DND-41 (cell line): ENCODE data around the gene PRSS27.

Experiments
- ATAC-seq: fragments of 200-7000 bp; cut with Tn5 transposase; 3 replicates; pipeline ENCODE4 v1.9.1; 2021; ENCODE audit warnings: low read depth; ENCODE audit not compliant: insufficient read depth
- DNase-seq: peaks from one replicate; pipeline ENCODE4 v3.0.0-alpha.2; 2020
- H2AFZ ChIP-seq: 2 replicates; pipeline ENCODE4 v1.6.0; 2012; ENCODE audit warnings: low read depth, low read length
- H3K27ac ChIP-seq: 2 replicates; pipeline ENCODE4 v1.5.1; 2012; ENCODE audit warnings: low read length, inconsistent platforms
- H3K27me3 ChIP-seq: fragments of 200-600 bp; sonication (generic); 2 replicates; pipeline ENCODE4 v1.6.0; 2012; ENCODE audit warnings: low read length, mild to moderate bottlenecking, inconsistent platforms; ENCODE audit not compliant: insufficient read depth, poor library complexity
- H3K36me3 ChIP-seq: 2 replicates; pipeline ENCODE4 v1.5.1; 2012; ENCODE audit warnings: low read length, inconsistent platforms; ENCODE audit not compliant: insufficient read depth
- H3K4me1 ChIP-seq: 2 replicates; pipeline ENCODE4 v1.5.1; 2012; ENCODE audit warnings: mild to moderate bottlenecking, low read length; ENCODE audit not compliant: insufficient read depth
- H3K4me2 ChIP-seq: 2 replicates; pipeline ENCODE4 v1.6.0; 2012; ENCODE audit warnings: mild to moderate bottlenecking, moderate library complexity, low read length, inconsistent platforms; ENCODE audit not compliant: insufficient read depth
- H3K4me3 ChIP-seq, 2 experiments: fragments of 200-600 bp in 1 of 2; shearing (Covaris generic) in 1 of 2; 2 replicates each; pipeline ENCODE4 v1.5.1; 2012 to 2016; ENCODE audit warnings: inconsistent platforms in 2 of 2, low read length in 2 of 2, mild to moderate bottlenecking in 2 of 2, low read depth in 1 of 2, moderate library complexity in 1 of 2
- H3K79me2 ChIP-seq: 2 replicates; pipeline ENCODE4 v1.6.0; 2012; ENCODE audit warnings: low read length, inconsistent platforms; ENCODE audit not compliant: insufficient read depth
- H3K9ac ChIP-seq: 2 replicates; pipeline ENCODE4 v1.6.0; 2012; ENCODE audit warnings: low read depth, mild to moderate bottlenecking, inconsistent platforms, low read length, moderate library complexity
- H3K9me3 ChIP-seq: 2 replicates; pipeline ENCODE4 v1.5.1; 2012; ENCODE audit warnings: low read length, moderate library complexity, mild to moderate bottlenecking, inconsistent platforms; ENCODE audit not compliant: insufficient read depth, severe bottlenecking
- H4K20me1 ChIP-seq: 2 replicates; pipeline ENCODE4 v1.6.0; 2012; ENCODE audit warnings: low read length; ENCODE audit not compliant: insufficient read depth
- EZH2 ChIP-seq: IDR thresholded peaks from 3 replicates; pipeline ENCODE4 v1.6.1; 2012; ENCODE audit warnings: borderline replicate concordance, low read depth, mild to moderate bottlenecking, moderate library complexity, low read length, inconsistent platforms; ENCODE audit not compliant: severe bottlenecking
- TF ChIP-seq, protein P1 (sequence below): IDR thresholded peaks from 2 replicates; pipeline ENCODE4 v1.5.1; 2012; ENCODE audit warnings: borderline replicate concordance, low read length, moderate library complexity, mild to moderate bottlenecking; ENCODE audit not compliant: poor library complexity, severe bottlenecking; ENCODE audit errors: extremely low read depth

Gene PRSS27

DNA sequence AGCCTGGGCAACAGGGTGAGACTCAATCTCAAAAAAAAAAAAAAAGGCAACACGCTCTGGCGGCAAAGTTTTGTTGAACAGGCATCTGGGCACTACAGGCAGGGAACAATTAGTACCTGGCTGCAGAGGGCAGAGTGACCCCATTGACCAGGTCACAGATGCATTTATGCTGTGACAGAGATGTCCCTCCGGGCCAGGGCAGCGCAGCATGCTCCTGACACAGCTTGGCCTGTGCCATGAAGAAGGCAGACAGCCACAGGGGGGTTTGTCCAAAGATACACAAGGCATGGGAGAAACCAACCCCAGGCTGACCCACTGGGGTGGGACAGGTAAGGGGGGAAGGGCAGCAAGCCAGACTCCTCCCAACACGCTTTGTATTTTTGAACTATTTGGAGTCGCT, 24.7 kb upstream of the PRSS27 start:
- DNase-seq = no peak
- Histone ChIP-seq H3K27ac (no peak overlapping the region), H3K4me3 (no peak overlapping the region), H3K27me3 (no peaks in the 10 kb centered on the region), H3K79me2 (peaks cover 5% of the 10 kb centered on the region; the same call in 1 of the 2 replicates), H3K4me2 (no peak overlapping the region), H3K9ac (no peak overlapping the region), H4K20me1 (no peaks in the 10 kb centered on the region), H3K9me3 (no peaks in the 10 kb centered on the region), H3K36me3 (peaks cover 10% of the 10 kb centered on the region), H2AFZ (no peak overlapping the region), H3K4me1 (no peaks in the 10 kb centered on the region)
- TF ChIP-seq EZH2 = no peak
- TF ChIP-seq, protein P1, sequence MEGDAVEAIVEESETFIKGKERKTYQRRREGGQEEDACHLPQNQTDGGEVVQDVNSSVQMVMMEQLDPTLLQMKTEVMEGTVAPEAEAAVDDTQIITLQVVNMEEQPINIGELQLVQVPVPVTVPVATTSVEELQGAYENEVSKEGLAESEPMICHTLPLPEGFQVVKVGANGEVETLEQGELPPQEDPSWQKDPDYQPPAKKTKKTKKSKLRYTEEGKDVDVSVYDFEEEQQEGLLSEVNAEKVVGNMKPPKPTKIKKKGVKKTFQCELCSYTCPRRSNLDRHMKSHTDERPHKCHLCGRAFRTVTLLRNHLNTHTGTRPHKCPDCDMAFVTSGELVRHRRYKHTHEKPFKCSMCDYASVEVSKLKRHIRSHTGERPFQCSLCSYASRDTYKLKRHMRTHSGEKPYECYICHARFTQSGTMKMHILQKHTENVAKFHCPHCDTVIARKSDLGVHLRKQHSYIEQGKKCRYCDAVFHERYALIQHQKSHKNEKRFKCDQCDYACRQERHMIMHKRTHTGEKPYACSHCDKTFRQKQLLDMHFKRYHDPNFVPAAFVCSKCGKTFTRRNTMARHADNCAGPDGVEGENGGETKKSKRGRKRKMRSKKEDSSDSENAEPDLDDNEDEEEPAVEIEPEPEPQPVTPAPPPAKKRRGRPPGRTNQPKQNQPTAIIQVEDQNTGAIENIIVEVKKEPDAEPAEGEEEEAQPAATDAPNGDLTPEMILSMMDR = no peak
- no peak for ATAC-seq

DNA sequence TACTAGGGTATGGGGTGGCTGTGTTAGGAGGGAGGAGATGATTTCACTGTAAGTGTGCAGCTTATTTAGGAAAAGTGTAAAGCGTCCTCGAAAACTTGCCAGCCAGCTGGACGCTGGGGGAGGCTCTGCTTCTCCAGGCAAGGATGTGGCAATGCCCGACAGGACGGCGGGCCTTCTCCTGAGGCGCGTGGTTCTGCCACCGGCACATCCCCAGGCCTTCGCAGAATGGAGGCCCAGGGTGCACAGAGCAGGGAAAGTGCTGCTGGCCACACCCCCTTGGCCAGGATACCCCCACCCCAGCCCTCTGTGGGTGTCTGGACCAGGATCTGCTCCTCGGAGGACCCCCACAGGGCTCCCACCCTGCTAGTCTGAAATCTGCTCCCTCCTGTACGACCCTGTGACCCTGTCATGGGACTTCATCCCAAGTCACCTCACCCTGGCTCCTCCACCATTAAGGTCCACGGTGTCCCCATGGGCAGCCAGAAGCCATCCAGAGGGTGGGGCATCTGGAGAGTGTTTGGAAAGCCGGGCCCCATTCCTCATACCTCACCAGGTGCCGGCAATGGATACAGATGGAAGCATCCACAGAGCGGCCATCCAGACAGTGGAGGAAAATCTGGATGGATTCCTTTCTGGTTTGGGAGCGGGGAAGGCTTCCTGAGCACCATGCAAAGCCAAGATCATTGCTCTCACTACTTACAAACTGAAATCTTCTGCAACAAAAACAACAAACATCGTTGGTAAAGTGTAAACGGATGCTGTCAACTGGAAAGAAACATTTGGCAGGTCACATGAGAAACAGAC, 23.2 kb upstream of the PRSS27 start:
- no peak overlapping the region for H3K4me3 ChIP-seq
- DNase-seq = no peak
- ATAC-seq = no peak

DNA sequence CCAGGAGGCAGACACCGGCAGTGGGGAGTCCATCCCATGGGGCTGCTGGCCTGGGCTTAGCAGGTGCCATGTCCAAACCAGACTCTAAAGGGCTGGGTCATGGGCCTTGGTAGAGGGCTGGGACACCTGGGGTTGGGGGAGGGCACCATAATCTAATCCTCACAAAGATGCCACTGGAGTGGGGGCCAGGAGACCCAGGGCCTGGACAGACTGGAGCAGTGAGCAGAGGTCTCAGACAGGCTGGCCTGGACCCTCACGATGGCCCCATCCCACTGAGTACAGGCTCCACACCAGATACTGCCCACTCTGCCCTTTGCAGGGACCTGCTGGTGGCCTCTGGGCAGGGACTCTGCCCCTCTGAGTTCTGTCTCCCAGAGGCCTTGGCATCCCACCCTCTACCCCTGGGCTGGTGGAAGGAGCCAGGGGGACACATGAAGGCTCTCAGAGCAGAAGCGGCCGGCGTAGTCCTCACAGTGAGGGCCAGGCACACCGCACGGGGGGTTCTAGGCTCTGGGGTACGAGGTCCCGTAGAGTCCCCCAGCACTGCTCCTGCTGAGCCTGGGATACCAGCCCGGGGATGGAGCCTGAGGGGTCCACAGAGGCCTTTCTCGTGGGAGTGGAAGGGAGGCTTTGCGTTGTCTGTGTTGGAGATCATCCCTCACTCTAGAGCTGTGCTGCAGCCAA, 22.4 kb upstream of the PRSS27 start:
- Histone ChIP-seq H3K27ac (no peak overlapping the region), H3K27me3 (no peaks in the 10 kb centered on the region), H3K9ac (no peak overlapping the region), H3K4me3 (no peak overlapping the region), H3K9me3 (no peaks in the 10 kb centered on the region), H3K36me3 (no peaks in the 10 kb centered on the region), H3K4me1 (no peaks in the 10 kb centered on the region), H4K20me1 (no peaks in the 10 kb centered on the region), H3K4me2 (no peak overlapping the region), H3K79me2 (no peaks in the 10 kb centered on the region), H2AFZ (no peak overlapping the region)
- no peak for ATAC-seq
- TF ChIP-seq, protein P1 = no peak
- no peak for TF ChIP-seq EZH2
- no peak for DNase-seq

More for the DNA sequence above, 23.2 kb upstream of the PRSS27 start:
- H3K27ac ChIP-seq = no peak overlapping the region
- no peaks in the 10 kb centered on the region for H3K9me3 ChIP-seq
- H4K20me1 ChIP-seq = no peaks in the 10 kb centered on the region
- no peaks in the 10 kb centered on the region for H3K27me3 ChIP-seq
- no peaks in the 10 kb centered on the region for H3K4me1 ChIP-seq
- no peak for TF ChIP-seq EZH2
- TF ChIP-seq, protein P1 = no peak
- H3K9ac ChIP-seq = no peak overlapping the region
- H2AFZ ChIP-seq = no peak overlapping the region
- no peaks in the 10 kb centered on the region for H3K36me3 ChIP-seq
- H3K4me2 ChIP-seq = no peak overlapping the region
- no peaks in the 10 kb centered on the region for H3K79me2 ChIP-seq
